Astrocyte of the spinal cord (primary cell): ENCODE measurements around the gene CDK5RAP2.

Experiments
- DNase-seq: peaks from one replicate; pipeline ENCODE4 v3.0.0; 2011; ENCODE audit warnings: low read depth, low spot score
- H3K4me3 ChIP-seq: 2 replicates; pipeline ENCODE4 v1.5.1; 2011; ENCODE audit warnings: low read depth, mild to moderate bottlenecking, low read length, moderate library complexity
- CTCF ChIP-seq: IDR thresholded peaks from 2 replicates; pipeline ENCODE4 v1.5.1; 2012; ENCODE audit warnings: low read depth, mild to moderate bottlenecking, low read length, inconsistent platforms
- in situ Hi-C: cut with HindIII; loops from 2 replicates; pipeline ENCODE4 v1.10.0; 2017; ENCODE audit warnings: low sequenced_read_pairs

Gene CDK5RAP2

GRCh38 chr9:120482424-120483186, 97.4 kb downstream of the CDK5RAP2 start:
- H3K4me3 ChIP-seq: no peak overlapping the region
- peak; percentile 49 for DNase-seq
- no peak for TF ChIP-seq CTCF
- in situ Hi-C loops: no loop called here

GRCh38 chr9:120481846-120482245, 98.1 kb downstream of the CDK5RAP2 start:
- in situ Hi-C loops: no loop called here
- no peak for TF ChIP-seq CTCF
- H3K4me3 ChIP-seq: no peak overlapping the region
- no peak for DNase-seq

GRCh38 chr9:120481248-120481647, 98.7 kb downstream of the CDK5RAP2 start:
- TF ChIP-seq CTCF: no peak
- no peak for DNase-seq
- in situ Hi-C loops: no loop called here
- H3K4me3 ChIP-seq: no peak overlapping the region

- no peak overlapping the region for H3K4me3 ChIP-seq
- DNase-seq: peak; percentile 20
- no peak for TF ChIP-seq CTCF
- in situ Hi-C loops: no loop called here
Observed at GRCh38 chr9:120480707-120481106, 99.3 kb downstream of the CDK5RAP2 start.

GRCh38 chr9:120478208-120478607, 101.8 kb downstream of the CDK5RAP2 start:
- TF ChIP-seq CTCF: no peak
- in situ Hi-C loops: no loop called here
- H3K4me3 ChIP-seq: no peak overlapping the region
- DNase-seq: no peak

- H3K4me3 ChIP-seq: no peak overlapping the region
- peak; percentile 99 for TF ChIP-seq CTCF
- in situ Hi-C loops: no loop called here
- DNase-seq: peak; percentile 90
Observed at GRCh38 chr9:120477534-120478001, 102.4 kb downstream of the CDK5RAP2 start.
